IMR-90 (cell line): ENCODE results near the gene MED23.

Experiments
- CEBPB ChIP-seq: IDR thresholded peaks from 2 replicates; pipeline ENCODE4 v1.6.1; 2012; ENCODE audit warnings: low read depth, low read length, improper control_type of control experiment
- CHD1 ChIP-seq: IDR thresholded peaks from 2 replicates; pipeline ENCODE4 v1.6.1; 2012; ENCODE audit warnings: low read depth, low read length, improper control_type of control experiment
- MAFK ChIP-seq: IDR thresholded peaks from 2 replicates; pipeline ENCODE4 v1.6.1; 2012; ENCODE audit warnings: low read depth, low read length, improper control_type of control experiment
- MXI1 ChIP-seq: IDR thresholded peaks from 2 replicates; pipeline ENCODE4 v1.6.1; 2012; ENCODE audit warnings: low read depth, mild to moderate bottlenecking, low read length, moderate library complexity, borderline replicate concordance
- POLR2A ChIP-seq: IDR thresholded peaks from 2 replicates; pipeline ENCODE4 v1.6.1; 2012; ENCODE audit warnings: mild to moderate bottlenecking, low read depth, low read length
- RAD21 ChIP-seq: IDR thresholded peaks from 2 replicates; pipeline ENCODE4 v1.6.1; 2012; ENCODE audit warnings: low read length, improper control_type of control experiment
- RFX5 ChIP-seq: IDR thresholded peaks from 2 replicates; pipeline ENCODE4 v1.8.0; 2012; ENCODE audit warnings: low read depth, mild to moderate bottlenecking, low read length, moderate library complexity
- SMC3 ChIP-seq: fragments of 150-350 bp; IDR thresholded peaks from 2 replicates; pipeline ENCODE4 v1.6.1; 2016; ENCODE audit warnings: low read depth, mild to moderate bottlenecking, antibody characterized with exemption, low read length, moderate library complexity
- TF ChIP-seq, protein P1 (sequence below): conservative IDR thresholded peaks from 2 replicates; pipeline ENCODE4 v1.5.1; 2012; ENCODE audit warnings: mild to moderate bottlenecking, low read depth, low read length, improper control_type of control experiment
- TF ChIP-seq, protein P2 (sequence below): fragments of 150-350 bp; IDR thresholded peaks from 2 replicates; pipeline ENCODE4 v1.6.1; 2017; ENCODE audit warnings: mild to moderate bottlenecking, antibody characterized with exemption, low read length, low read depth

DNA sequence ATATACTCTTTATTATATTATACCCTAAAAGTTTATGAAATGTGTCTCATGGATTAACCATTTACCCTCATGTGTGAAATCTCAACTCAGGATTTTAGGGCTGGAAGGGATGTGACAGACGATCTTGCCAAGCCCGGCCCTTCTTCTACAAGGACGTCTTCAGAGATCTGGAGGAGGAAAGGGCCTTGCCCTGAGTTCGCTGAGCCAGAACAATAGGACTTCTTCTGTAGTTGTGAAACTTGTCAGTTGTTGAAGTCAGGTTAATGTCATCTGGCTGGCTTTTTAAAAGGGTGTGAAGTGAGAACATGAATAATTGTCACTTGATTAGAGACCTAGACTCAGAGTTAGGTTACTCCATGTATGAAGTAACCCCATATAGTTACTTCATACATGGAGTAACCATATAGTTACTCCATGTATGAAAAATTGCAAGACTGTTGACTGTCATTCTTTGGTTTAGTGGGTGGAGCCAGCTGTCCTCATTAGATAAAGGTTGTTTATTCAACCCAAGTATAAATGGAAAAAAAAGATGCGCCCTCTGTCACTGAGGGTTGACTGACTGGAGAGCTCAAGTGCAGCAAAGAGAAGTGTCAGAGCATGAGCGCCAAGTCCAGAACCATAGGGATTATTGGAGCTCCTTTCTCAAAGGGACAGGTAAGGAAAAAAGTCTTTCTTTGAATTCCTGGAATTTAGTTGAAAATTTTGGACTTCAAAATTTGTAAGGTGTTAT is 55.2 kb downstream of the MED23 start, which contains the start of gene ARG1:
- TF ChIP-seq, protein P1, sequence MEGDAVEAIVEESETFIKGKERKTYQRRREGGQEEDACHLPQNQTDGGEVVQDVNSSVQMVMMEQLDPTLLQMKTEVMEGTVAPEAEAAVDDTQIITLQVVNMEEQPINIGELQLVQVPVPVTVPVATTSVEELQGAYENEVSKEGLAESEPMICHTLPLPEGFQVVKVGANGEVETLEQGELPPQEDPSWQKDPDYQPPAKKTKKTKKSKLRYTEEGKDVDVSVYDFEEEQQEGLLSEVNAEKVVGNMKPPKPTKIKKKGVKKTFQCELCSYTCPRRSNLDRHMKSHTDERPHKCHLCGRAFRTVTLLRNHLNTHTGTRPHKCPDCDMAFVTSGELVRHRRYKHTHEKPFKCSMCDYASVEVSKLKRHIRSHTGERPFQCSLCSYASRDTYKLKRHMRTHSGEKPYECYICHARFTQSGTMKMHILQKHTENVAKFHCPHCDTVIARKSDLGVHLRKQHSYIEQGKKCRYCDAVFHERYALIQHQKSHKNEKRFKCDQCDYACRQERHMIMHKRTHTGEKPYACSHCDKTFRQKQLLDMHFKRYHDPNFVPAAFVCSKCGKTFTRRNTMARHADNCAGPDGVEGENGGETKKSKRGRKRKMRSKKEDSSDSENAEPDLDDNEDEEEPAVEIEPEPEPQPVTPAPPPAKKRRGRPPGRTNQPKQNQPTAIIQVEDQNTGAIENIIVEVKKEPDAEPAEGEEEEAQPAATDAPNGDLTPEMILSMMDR: no peak
- TF ChIP-seq CHD1 (no peak), POLR2A (no peak), SMC3 (no peak), MXI1 (no peak), RAD21 (no peak), CEBPB (no peak), RFX5 (no peak), MAFK (no peak)
- TF ChIP-seq, protein P2, sequence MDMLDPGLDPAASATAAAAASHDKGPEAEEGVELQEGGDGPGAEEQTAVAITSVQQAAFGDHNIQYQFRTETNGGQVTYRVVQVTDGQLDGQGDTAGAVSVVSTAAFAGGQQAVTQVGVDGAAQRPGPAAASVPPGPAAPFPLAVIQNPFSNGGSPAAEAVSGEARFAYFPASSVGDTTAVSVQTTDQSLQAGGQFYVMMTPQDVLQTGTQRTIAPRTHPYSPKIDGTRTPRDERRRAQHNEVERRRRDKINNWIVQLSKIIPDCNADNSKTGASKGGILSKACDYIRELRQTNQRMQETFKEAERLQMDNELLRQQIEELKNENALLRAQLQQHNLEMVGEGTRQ: no peak
